ENCODE results near the gene ALG14. TPM values are rescaled to one million over a fixed set of nuclear protein-coding genes. Genes with fewer than 3 reads are reported as not detected.
A peak's percentile ranks its signal among the peaks of the same experiment; 100 is the strongest.
"Not testable (repeated sequence)": the region's sequence is repeated elsewhere in the genome, so short reads cannot be mapped to it uniquely, and the experiment has no call there.

The ALG14 gene
- total RNA-seq, 4 donors from 2014 or later, result 1.9 to 3.3 (median 2.6) TPM; not detected in 1

DNA sequence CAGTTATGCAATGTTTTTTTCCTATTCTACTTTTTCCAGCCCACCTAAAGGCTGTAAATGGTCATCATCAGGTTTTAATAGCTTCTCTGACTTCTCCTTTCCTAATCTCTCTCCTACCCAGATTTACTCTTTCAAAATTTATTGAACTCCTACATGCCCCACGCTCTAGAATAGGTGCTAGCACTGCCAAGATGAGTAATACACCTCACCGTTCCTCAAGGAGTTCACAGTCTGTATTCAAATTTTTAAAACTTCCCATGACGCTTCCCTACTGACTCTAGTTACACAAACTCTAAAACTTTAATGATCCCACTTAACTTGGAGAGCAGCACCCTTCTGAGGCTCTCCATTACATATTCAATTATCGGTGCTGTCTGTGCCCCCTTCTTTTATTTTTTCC, 51.6 kb downstream of the ALG14 start:
- H3K27me3 ChIP-seq, result no peaks in the 10 kb centered on the region
- no peak overlapping the region for H3K4me3 ChIP-seq
- peaks cover 0 to 12% (median 0%) of the 10 kb centered on the region in 3 donors for H3K36me3 ChIP-seq
- TF ChIP-seq POLR2A (IDR thresholded peaks at IDR 0.05), result no peak
- TF ChIP-seq, protein P1, sequence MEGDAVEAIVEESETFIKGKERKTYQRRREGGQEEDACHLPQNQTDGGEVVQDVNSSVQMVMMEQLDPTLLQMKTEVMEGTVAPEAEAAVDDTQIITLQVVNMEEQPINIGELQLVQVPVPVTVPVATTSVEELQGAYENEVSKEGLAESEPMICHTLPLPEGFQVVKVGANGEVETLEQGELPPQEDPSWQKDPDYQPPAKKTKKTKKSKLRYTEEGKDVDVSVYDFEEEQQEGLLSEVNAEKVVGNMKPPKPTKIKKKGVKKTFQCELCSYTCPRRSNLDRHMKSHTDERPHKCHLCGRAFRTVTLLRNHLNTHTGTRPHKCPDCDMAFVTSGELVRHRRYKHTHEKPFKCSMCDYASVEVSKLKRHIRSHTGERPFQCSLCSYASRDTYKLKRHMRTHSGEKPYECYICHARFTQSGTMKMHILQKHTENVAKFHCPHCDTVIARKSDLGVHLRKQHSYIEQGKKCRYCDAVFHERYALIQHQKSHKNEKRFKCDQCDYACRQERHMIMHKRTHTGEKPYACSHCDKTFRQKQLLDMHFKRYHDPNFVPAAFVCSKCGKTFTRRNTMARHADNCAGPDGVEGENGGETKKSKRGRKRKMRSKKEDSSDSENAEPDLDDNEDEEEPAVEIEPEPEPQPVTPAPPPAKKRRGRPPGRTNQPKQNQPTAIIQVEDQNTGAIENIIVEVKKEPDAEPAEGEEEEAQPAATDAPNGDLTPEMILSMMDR (IDR thresholded peaks at IDR 0.05), result no peak
- DNase-seq, result no peak
- no peaks in the 10 kb centered on the region for H3K4me1 ChIP-seq
- H3K27ac ChIP-seq, result peak overlapping the region in 1 of 4 donors; percentile 59
- no peaks in the 10 kb centered on the region for H3K9me3 ChIP-seq

DNA sequence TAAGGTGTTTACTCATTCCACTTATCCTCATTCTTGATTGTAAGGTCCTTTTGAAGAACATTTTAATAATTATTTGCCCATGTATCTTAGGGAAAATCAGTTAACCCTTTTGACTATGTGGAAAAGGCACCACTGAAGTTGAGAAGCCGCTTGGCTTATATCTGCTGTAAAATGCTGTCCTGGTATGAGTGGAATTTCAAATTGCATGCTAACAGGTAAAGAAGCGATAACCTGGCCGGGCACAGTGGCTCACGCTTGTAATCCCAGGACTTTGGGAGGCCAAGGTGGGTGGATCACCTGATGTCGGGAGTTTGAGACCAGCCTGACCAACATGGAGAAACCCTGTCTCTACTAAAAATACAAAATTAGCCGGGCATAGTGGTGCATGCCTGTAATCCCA, 53.3 kb downstream of the ALG14 start:
- not testable (repeated sequence) for H3K36me3 ChIP-seq, H3K4me3 ChIP-seq, H3K4me1 ChIP-seq, H3K27me3 ChIP-seq, H3K9me3 ChIP-seq, H3K27ac ChIP-seq, DNase-seq

- H3K4me1 ChIP-seq, result no peaks in the 10 kb centered on the region
- H3K36me3 ChIP-seq, result no peaks in the 10 kb centered on the region
- no peak overlapping the region for H3K27ac ChIP-seq
- DNase-seq, result no peak
- no peak overlapping the region for H3K4me3 ChIP-seq
- TF ChIP-seq, protein P1 (IDR thresholded peaks at IDR 0.05), result no peak
- no peak for TF ChIP-seq POLR2A (IDR thresholded peaks at IDR 0.05)
- H3K9me3 ChIP-seq, result no peaks in the 10 kb centered on the region
- no peaks in the 10 kb centered on the region for H3K27me3 ChIP-seq
Observed at GRCh38 chr1:95018602-95019369, 54.0 kb downstream of the ALG14 start.

- DNase-seq, result no peak
- H3K27me3 ChIP-seq, result no peaks in the 10 kb centered on the region
- no peaks in the 10 kb centered on the region for H3K4me1 ChIP-seq
- H3K9me3 ChIP-seq, result no peaks in the 10 kb centered on the region
- no peaks in the 10 kb centered on the region for H3K36me3 ChIP-seq
- H3K4me3 ChIP-seq, result no peak overlapping the region
- TF ChIP-seq POLR2A (IDR thresholded peaks at IDR 0.05), result no peak
- TF ChIP-seq, protein P1 (IDR thresholded peaks at IDR 0.05), result no peak
- no peak overlapping the region for H3K27ac ChIP-seq
Observed at GRCh38 chr1:95017775-95018174, 55.0 kb downstream of the ALG14 start.

- H3K4me3 ChIP-seq, result no peak overlapping the region
- no peaks in the 10 kb centered on the region for H3K36me3 ChIP-seq
- H3K9me3 ChIP-seq, result no peaks in the 10 kb centered on the region
- no peak for DNase-seq
- no peak overlapping the region for H3K27ac ChIP-seq
- H3K4me1 ChIP-seq, result no peaks in the 10 kb centered on the region
- TF ChIP-seq POLR2A (IDR thresholded peaks at IDR 0.05), result no peak
- TF ChIP-seq, protein P1 (IDR thresholded peaks at IDR 0.05), result no peak
- H3K27me3 ChIP-seq, result no peaks in the 10 kb centered on the region
Observed at GRCh38 chr1:95015076-95015475, 57.7 kb downstream of the ALG14 start.

DNA sequence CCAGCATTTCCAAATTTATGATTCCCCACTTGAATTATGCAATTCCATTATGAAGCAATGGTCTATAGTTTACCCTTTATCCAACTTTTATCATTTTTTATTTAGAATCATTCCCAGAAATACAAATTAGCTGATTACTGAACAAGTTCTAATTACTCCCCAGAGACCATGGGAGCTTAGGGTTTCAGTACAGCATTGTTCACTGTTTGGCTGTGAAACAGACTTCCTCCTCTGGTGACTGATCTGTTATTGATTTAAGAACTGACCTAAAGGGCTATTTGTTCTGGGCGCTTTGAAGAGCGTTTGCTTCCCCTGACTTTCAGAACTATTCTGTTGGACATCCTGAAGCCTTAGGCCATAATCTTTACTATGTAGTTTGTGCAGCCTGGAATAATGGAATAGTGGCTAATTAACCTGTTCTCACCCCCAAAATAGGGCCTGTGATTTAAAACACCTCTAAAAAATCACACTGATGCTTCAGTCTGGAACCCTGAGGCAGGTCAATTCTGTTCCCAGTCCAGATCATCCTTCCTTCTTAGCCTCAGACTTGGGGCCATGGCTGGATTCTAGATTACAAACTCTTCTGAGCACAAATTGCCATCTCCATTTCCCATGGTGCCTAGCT, 58.7 kb downstream of the ALG14 start:
- Histone ChIP-seq H3K36me3 (no peaks in the 10 kb centered on the region), H3K4me3 (no peak overlapping the region), H3K27me3 (no peaks in the 10 kb centered on the region), H3K9me3 (no peaks in the 10 kb centered on the region), H3K27ac (peak overlapping the region in 1 of 4 donors; percentile 18), H3K4me1 (no peaks in the 10 kb centered on the region)
- DNase-seq, result no peak
- TF ChIP-seq POLR2A (IDR thresholded peaks at IDR 0.05), result no peak

Data from Peyer's patch (tissue), 4 donors.